SK-N-SH (cell line): ENCODE measurements around the gene TFRC. TPM values are rescaled to one million over a fixed set of nuclear protein-coding genes. Genes with fewer than 3 reads are reported as not detected.
"Not testable (repeated sequence)": the region's sequence is repeated elsewhere in the genome, so short reads cannot be mapped to it uniquely, and the experiment has no call there.

Experiments used
- CTCF ChIA-PET: fragments of 300-600, 350-600 bp; formaldehyde crosslinking; extraction: SDS; loops from one replicate; lab custom pipeline; 2021; lab: Yijun Ruan, JAX
- POLR2A ChIA-PET: fragments of 350-600 bp; sonication (Branson Sonifier 250); formaldehyde crosslinking; extraction: SDS; loops from one replicate; lab custom pipeline; 2020; ENCODE audit warnings: antibody characterized with exemption, inconsistent platforms; lab: Yijun Ruan, JAX
- DNase-seq: peaks from one replicate; pipeline ENCODE4 v3.0.0; 2012
- H2AFZ ChIP-seq: fragments of 200-600 bp; sonication (generic); 2 replicates; pipeline ENCODE4 v1.8.1; 2016; ENCODE audit warnings: antibody characterized with exemption, mild to moderate bottlenecking, low read depth
- H3F3A ChIP-seq: fragments of 200-600 bp; sonication (generic); replicated peaks from 2 replicates; pipeline ENCODE3; 2016; ENCODE audit warnings: antibody characterized with exemption, mild to moderate bottlenecking; ENCODE audit not compliant: insufficient read depth
- H3K27ac ChIP-seq, 2 experiments: fragments of 200-500 bp in 1 of 2; fragments of 200-600 bp in 1 of 2; sonication (Bioruptor generic) in 1 of 2; sonication (generic), shearing (Covaris generic) in 1 of 2; 2 replicates each; pipeline versions ENCODE4 v1.5.1 to v1.6.1; 2014 to 2016; ENCODE audit warnings: low read depth in 2 of 2, inconsistent platforms in 1 of 2, low read length in 1 of 2, mild to moderate bottlenecking in 1 of 2, mixed read lengths in 1 of 2
- H3K27me3 ChIP-seq: fragments of 200-600 bp; sonication (generic), shearing (Covaris generic); 2 replicates; pipeline ENCODE4 v1.6.1; 2016; ENCODE audit warnings: mixed run types; ENCODE audit not compliant: insufficient read depth
- H3K36me3 ChIP-seq, 2 experiments: fragments of 200-500 bp in 1 of 2; fragments of 200-600 bp in 1 of 2; sonication (Bioruptor generic) in 1 of 2; sonication (generic) in 1 of 2; replicated peaks in 1 of 2; 2 replicates each; pipeline versions ENCODE3 to v1.5.1; 2014 to 2016; ENCODE audit warnings: low read length in 1 of 2, mild to moderate bottlenecking in 1 of 2; ENCODE audit not compliant: insufficient read depth in 2 of 2, control insufficient read depth in 1 of 2
- H3K4me1 ChIP-seq, 2 experiments: fragments of 200-500 bp in 1 of 2; fragments of 200-600 bp in 1 of 2; sonication (Bioruptor generic) in 1 of 2; sonication (generic), shearing (Covaris generic) in 1 of 2; 2 replicates each; pipeline versions ENCODE4 v1.5.1 to v1.6.1; 2014 to 2016; ENCODE audit warnings: low read depth in 1 of 2, low read length in 1 of 2, mixed run types in 1 of 2; ENCODE audit not compliant: insufficient read depth in 2 of 2, control insufficient read depth in 1 of 2
- H3K4me2 ChIP-seq: fragments of 200-600 bp; sonication (generic), shearing (Covaris generic); 2 replicates; pipeline ENCODE4 v1.6.1; 2017; ENCODE audit warnings: mixed run types
- H3K4me3 ChIP-seq, 2 experiments: fragments of 200-500 bp in 1 of 2; fragments of 200-600 bp in 1 of 2; sonication (Bioruptor generic) in 1 of 2; sonication (generic), shearing (Covaris generic) in 1 of 2; 2 replicates each; pipeline versions ENCODE4 v1.5.1 to v1.8.1; 2014 to 2016; ENCODE audit warnings: low read depth in 2 of 2, inconsistent platforms in 1 of 2, low read length in 1 of 2, mild to moderate bottlenecking in 1 of 2, mixed read lengths in 1 of 2, moderate library complexity in 1 of 2
- H3K79me2 ChIP-seq: fragments of 200-600 bp; sonication (generic); 2 replicates; pipeline ENCODE4 v1.8.1; 2017; ENCODE audit warnings: mild to moderate bottlenecking; ENCODE audit not compliant: insufficient read depth
- H3K9ac ChIP-seq: fragments of 200-600 bp; sonication (generic); 2 replicates; pipeline ENCODE4 v1.6.1; 2017; ENCODE audit warnings: mixed run types
- H3K9me2 ChIP-seq: fragments of 200-600 bp; sonication (generic); 2 replicates; pipeline ENCODE4 v1.6.1; 2017; ENCODE audit warnings: mixed run types
- H3K9me3 ChIP-seq: fragments of 200-600 bp; sonication (generic); 2 replicates; pipeline ENCODE4 v1.6.1; 2017; ENCODE audit warnings: mixed run types, mild to moderate bottlenecking, moderate library complexity
- H4K20me1 ChIP-seq: fragments of 200-600 bp; sonication (generic); 2 replicates; pipeline ENCODE4 v1.6.1; 2017; ENCODE audit warnings: mild to moderate bottlenecking, mixed run types; ENCODE audit not compliant: insufficient read depth
- CHD2 ChIP-seq: fragments of 150-350 bp; IDR thresholded peaks from 2 replicates; pipeline ENCODE4 v1.6.1; 2018; ENCODE audit warnings: low read length; ENCODE audit not compliant: partially characterized antibody
- ELF1 ChIP-seq: IDR thresholded peaks from 2 replicates; pipeline ENCODE4 v1.4.0; 2012
- FOSL2 ChIP-seq: IDR thresholded peaks from 2 replicates; pipeline ENCODE4 v1.4.0; 2012; ENCODE audit warnings: low read depth, mild to moderate bottlenecking, moderate library complexity, borderline replicate concordance
- IRF3 ChIP-seq: fragments of 150-350 bp; IDR thresholded peaks from 2 replicates; pipeline ENCODE4 v1.6.1; 2016; ENCODE audit warnings: mild to moderate bottlenecking, low read depth, low read length
- MAX ChIP-seq: IDR thresholded peaks from 2 replicates; pipeline ENCODE4 v1.4.0; 2012; ENCODE audit warnings: low read depth
- MXI1 ChIP-seq: IDR thresholded peaks from 2 replicates; pipeline ENCODE4 v1.6.1; 2012; ENCODE audit warnings: mild to moderate bottlenecking, low read depth, low read length, improper control_type of control experiment
- NRF1 ChIP-seq: IDR thresholded peaks from 2 replicates; pipeline ENCODE4 v1.6.1; 2012; ENCODE audit warnings: low read depth, mild to moderate bottlenecking, low read length
- RCOR1 ChIP-seq: fragments of 150-350 bp; IDR thresholded peaks from 2 replicates; pipeline ENCODE4 v1.6.1; 2017; ENCODE audit warnings: antibody characterized with exemption, low read length
- TEAD4 ChIP-seq: IDR thresholded peaks from 2 replicates; pipeline ENCODE4 v1.4.0; 2012; ENCODE audit warnings: mild to moderate bottlenecking, borderline replicate concordance; ENCODE audit not compliant: insufficient read depth
- USF2 ChIP-seq: fragments of 150-350 bp; IDR thresholded peaks from 2 replicates; pipeline ENCODE4 v1.6.1; 2017; ENCODE audit warnings: antibody characterized with exemption, low read length, low read depth, borderline replicate concordance
- YY1 ChIP-seq: IDR thresholded peaks from 2 replicates; pipeline ENCODE4 v1.4.0; 2012; ENCODE audit warnings: low read depth, mild to moderate bottlenecking
- ZBTB33 ChIP-seq: IDR thresholded peaks from 2 replicates; pipeline ENCODE4 v1.4.0; 2012; ENCODE audit warnings: low read depth, borderline replicate concordance
- WGBS: methylation state at CpG from one replicate; pipeline ENCODE4 v1.1.6; 2017; ENCODE audit warnings: low lambda C conversion rate; 5-methylcytosine and 5-hydroxymethylcytosine counted together
- polyA plus RNA-seq, 3 experiments: library from polyadenylated mRNA; depleted of rRNA; stranded (reverse); fragments of >200 nt; gene quantifications; 2 replicates each; pipeline ENCODE4 v1.2.3, GENCODE V29; 2012

The TFRC gene
- polyA plus RNA-seq, 1 of the 3 experiments (the other 2 are of a cell fraction): 35.0 TPM

GRCh38 chr3:196003611-196004010 lies 78.3 kb downstream of the TFRC start:
- H3K27ac ChIP-seq: no peak overlapping the region
- no peaks in the 10 kb centered on the region for H3K4me1 ChIP-seq
- no peaks in the 10 kb centered on the region for H3K36me3 ChIP-seq
- DNase-seq: no peak
- H4K20me1 ChIP-seq: no peaks in the 10 kb centered on the region
- 41% methylated on average over 11 of the region's 12 CpGs for WGBS
- H3F3A ChIP-seq: no peaks in the 10 kb centered on the region
- no peaks in the 10 kb centered on the region for H3K9me2 ChIP-seq
- no peaks in the 10 kb centered on the region for H3K9me3 ChIP-seq
- no peak overlapping the region for H3K9ac ChIP-seq
- no peak overlapping the region for H2AFZ ChIP-seq
- no peaks in the 10 kb centered on the region for H3K79me2 ChIP-seq
- ChIA-PET CTCF (no interaction called here), POLR2A (interaction anchor here (1.6 kb wide), 1 partner anchor 63 kb away, joined by 4 read pairs; no protein-coding TSS in a partner anchor)
- TF ChIP-seq TEAD4 (no peak), USF2 (no peak), ELF1 (no peak), YY1 (no peak), RCOR1 (no peak), FOSL2 (no peak), ZBTB33 (no peak), CHD2 (no peak), MXI1 (no peak), IRF3 (no peak), MAX (no peak), NRF1 (no peak)
- no peak overlapping the region for H3K4me2 ChIP-seq
- H3K27me3 ChIP-seq: no peaks in the 10 kb centered on the region; the same call in 1 of the 2 replicates
- no peak overlapping the region for H3K4me3 ChIP-seq

- H3K4me3 ChIP-seq, H3K9me3 ChIP-seq, DNase-seq, H3K9ac ChIP-seq, H3K79me2 ChIP-seq, H3K4me2 ChIP-seq, H4K20me1 ChIP-seq, H3K27ac ChIP-seq, CTCF ChIA-PET, H3K27me3 ChIP-seq, H3K4me1 ChIP-seq, H3K9me2 ChIP-seq, H2AFZ ChIP-seq, H3F3A ChIP-seq, H3K36me3 ChIP-seq: not testable (repeated sequence)
- 38% methylated on average over 6 of the region's 6 CpGs for WGBS
- POLR2A ChIA-PET: interaction anchor here (0.6 to 1.6 kb wide), 2 partner anchors 62 to 272 kb away, joined by 3 to 4 read pairs; no protein-coding TSS in a partner anchor
Measured at GRCh38 chr3:196002721-196003120, 79.2 kb downstream of the TFRC start.

- H2AFZ ChIP-seq, H3K9me3 ChIP-seq, H3K27me3 ChIP-seq, H4K20me1 ChIP-seq, H3F3A ChIP-seq, H3K9ac ChIP-seq, H3K27ac ChIP-seq, H3K9me2 ChIP-seq, H3K4me3 ChIP-seq, CTCF ChIA-PET, H3K36me3 ChIP-seq, H3K4me1 ChIP-seq, H3K4me2 ChIP-seq, H3K79me2 ChIP-seq, DNase-seq: not testable (repeated sequence)
- POLR2A ChIA-PET: interaction anchor here (0.7 to 0.9 kb wide), 2 partner anchors 60 to 191 kb away, joined by 3 to 6 read pairs; no protein-coding TSS in a partner anchor
- 45% methylated on average over 7 of the region's 7 CpGs for WGBS
Measured at GRCh38 chr3:196001240-196001639, 80.7 kb downstream of the TFRC start.

- H3K4me2 ChIP-seq, H3K4me1 ChIP-seq, H4K20me1 ChIP-seq, CTCF ChIA-PET, H2AFZ ChIP-seq, H3K27ac ChIP-seq, H3K9me2 ChIP-seq, H3K79me2 ChIP-seq, H3F3A ChIP-seq, H3K9ac ChIP-seq, H3K4me3 ChIP-seq, DNase-seq, H3K27me3 ChIP-seq, H3K36me3 ChIP-seq, H3K9me3 ChIP-seq: not testable (repeated sequence)
- WGBS: 67% methylated on average over 10 of the region's 15 CpGs
- POLR2A ChIA-PET: interaction anchor here (0.9 kb wide), 1 partner anchor 60 kb away, joined by 6 read pairs; no protein-coding TSS in a partner anchor
Measured at GRCh38 chr3:196000360-196000950, 81.4 kb downstream of the TFRC start.
